HUDEP-2 (cell line): ENCODE measurements around the gene ING4.
A peak's percentile ranks its signal among the peaks of the same experiment; 100 is the strongest.

Source experiments
- DNase-seq, 76 experiments: peaks; one replicate each; lab custom pipeline; 2025; ENCODE audit not compliant: unreplicated experiment in 76 of 76; lab: John Stamatoyannopoulos, UW

Gene ING4

GRCh38 chr12:6640497-6640896 is 22.4 kb downstream of the ING4 start:
- no peak for DNase-seq

- peak in 19 of 76 experiments; percentile 4 to 50 (median 30) for DNase-seq
Observed at GRCh38 chr12:6639151-6639801, 23.6 kb downstream of the ING4 start.

DNA sequence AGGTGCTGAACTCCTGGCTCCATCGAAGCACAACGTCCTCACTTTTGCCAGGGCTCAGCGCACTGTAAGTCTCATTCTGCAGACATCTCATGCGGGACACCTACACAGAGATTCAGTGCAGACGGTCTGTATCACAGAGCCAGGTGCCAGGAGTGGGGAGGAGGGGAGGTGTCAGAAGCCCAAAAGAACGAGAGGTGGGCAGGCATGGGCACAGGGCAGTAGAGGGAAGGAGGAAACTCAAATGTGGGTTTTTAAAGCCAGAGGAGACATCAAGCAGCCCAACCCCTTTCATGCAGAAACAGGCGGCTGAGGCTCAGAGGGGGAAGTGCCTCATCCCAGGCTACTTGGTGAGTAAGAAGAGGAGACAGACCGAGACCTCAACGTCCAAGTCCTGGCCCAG is 24.6 kb downstream of the ING4 start:
- DNase-seq: peak in 1 of 76 experiments; percentile 20

DNA sequence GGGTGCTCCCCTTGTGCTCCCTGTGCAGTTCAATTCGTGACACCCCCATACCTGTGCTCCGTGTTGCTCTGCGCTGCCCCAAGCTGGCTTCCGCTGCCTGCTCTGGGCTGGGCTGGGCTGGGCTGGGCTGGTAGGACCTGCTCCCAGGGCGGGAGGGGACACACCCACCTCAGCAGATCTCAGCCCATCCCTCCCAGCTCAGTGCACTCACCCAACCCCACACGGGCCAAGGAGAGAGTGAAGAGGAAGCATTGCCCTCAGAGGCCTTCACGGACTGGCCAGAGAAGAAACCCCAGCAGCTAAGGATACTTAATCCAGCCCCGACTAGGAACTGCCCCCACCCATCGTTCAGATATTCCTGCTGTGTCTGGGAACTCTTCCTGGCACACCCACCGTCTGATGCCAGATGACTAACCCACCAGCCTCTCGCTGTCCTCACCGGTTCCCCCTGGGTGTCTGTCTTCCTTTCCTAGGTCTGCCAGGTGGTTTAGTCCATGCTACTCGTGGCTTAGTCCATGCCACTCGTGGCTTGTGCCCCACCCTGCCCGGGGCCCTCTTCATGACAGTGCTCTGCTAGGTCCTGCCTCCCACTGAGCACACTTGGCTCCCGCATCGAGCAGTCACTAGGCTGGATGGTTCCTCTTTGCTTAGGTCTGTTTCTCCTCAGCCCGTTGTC is 26.9 kb downstream of the ING4 start, which contains the start of gene LPAR5:
LPAR5 (minus strand) TSS at position 104 of the 676 bp plus-strand sequence. CDS start 14,711 bp downstream, outside the sequence.
- peak in 72 of 76 experiments; percentile 22 to 91 (median 78) for DNase-seq

DNA sequence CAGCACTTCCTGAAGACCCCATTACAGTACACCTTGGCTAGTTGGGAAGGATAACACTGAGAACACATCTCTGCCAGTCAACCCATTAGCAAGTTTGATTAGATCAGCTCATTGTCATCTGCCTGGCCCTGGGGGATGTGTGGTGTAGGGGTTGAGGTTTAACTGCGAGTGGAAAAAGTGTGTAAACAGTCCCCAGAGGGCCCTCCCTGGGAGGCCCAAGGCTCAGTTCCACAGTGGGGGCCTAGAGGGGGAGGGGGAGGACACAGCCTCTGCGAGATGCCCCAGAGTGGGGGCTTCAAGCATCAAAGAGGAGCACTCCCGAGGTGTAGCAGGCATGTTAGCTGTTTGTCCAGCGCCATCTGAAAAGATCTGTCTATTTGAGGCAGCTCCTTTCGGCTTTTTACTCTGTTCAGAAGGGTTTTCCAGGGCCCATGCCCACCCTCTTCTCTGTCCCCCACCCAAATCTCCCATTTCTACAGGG is 27.5 kb downstream of the ING4 start:
- peak in 59 of 76 experiments; percentile 13 to 86 (median 48) for DNase-seq

DNA sequence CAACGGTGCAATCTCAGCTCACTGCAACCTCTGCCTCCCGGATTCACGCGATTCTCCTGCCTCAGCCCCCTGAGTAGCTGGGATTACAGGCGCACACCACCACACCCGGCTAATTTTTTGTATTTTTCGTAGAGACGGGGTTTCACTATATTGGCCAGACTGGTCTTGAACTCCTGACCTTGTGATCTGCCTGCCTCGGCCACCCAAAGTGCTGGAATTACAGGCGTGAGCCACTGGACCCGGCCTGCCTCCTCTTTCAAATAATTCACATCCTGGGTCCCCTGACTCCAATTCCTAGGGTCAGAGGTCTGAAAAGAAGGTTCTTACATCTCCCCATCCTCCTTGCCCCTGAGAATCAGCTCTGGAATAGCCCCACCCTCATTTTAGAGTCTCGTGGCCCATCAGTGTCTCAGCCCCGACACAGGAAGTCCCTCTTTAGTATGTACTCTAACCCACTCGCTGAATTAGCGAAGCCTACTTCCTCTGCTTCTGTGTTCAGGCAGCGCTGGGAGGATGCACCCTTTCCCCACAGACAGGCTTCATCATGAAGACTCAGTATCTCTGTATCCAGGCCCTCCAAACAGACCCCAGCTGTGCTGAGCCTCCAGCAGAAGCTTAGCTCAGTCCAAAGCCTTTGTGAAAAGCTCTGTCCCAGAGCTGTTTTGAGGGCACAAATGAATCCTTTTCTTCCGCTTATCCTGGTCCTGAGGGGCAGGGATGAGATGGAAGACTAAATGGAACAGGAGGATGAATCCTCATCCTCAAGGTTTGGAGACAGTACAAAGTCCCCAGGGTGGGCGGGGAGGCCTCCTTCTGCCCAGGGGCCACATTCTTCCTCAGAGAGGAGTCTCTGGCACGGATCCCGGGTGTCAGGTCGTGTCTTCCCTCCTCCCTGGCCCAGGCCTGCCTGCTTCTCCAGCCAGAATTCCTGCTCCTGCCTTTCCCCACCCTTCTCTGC is 30.6 kb downstream of the ING4 start:
- peak in 1 of 76 experiments; percentile 6 for DNase-seq

- peak in 39 of 76 experiments; percentile 5 to 64 (median 34) for DNase-seq
Observed at GRCh38 chr12:6631549-6631961, 31.4 kb downstream of the ING4 start.

GRCh38 chr12:6630736-6631135 is 32.2 kb downstream of the ING4 start:
- no peak for DNase-seq

GRCh38 chr12:6627616-6628015 is 35.3 kb downstream of the ING4 start:
- DNase-seq: peak in 11 of 76 experiments; percentile 4 to 42 (median 19)

GRCh38 chr12:6626654-6627283 is 36.1 kb downstream of the ING4 start:
- peak in 5 of 76 experiments; percentile 5 to 43 (median 21) for DNase-seq

- DNase-seq: no peak
Observed at GRCh38 chr12:6620885-6621274, 42.0 kb downstream of the ING4 start.

GRCh38 chr12:6620137-6620884 is 42.6 kb downstream of the ING4 start:
- DNase-seq: no peak

GRCh38 chr12:6618483-6619225 is 44.3 kb downstream of the ING4 start:
- no peak for DNase-seq

- DNase-seq: no peak
Observed at GRCh38 chr12:6615802-6616201, 47.1 kb downstream of the ING4 start.

- no peak for DNase-seq
Observed at GRCh38 chr12:6614513-6615172, 48.3 kb downstream of the ING4 start.

DNA sequence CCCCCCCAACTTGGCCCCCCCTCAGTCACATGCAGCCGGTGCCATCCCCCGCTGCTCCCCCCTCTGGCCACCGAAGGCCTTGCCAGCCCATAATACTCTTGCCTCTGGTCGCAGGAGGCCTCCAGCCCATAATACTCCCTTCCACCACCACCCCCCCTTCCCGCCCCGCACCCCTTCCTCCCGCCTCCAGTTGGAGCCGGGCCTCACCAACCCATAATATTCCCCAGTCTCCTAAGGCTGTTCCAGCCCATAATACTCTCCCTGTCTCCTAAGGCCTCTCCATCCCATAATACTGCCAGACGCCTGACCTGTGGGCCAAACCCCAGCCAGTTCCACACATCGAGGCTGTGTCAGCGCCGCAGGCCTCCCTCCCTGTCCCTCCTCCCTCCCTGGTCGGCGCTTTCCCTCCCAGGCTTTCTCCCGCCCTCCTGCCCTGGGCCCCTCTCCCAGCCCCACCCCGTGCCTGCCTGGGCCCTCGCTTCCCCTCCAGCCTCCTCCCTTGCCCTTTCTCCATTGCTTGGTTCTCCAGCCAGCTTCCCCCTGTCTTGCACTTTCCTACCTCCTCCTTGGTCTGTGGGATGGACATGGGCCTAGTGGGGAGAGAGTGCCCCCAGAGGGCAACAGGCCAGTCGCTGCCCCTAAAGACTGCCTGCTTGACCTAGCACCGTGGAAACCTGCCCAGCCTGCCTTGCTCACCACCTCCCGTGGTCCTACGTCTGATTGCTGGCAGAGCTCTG is 49.0 kb downstream of the ING4 start:
- DNase-seq: peak in 75 of 76 experiments; percentile 33 to 97 (median 90)

GRCh38 chr12:6613015-6613775 is 49.7 kb downstream of the ING4 start:
- DNase-seq: peak in 74 of 76 experiments; percentile 28 to 94 (median 83)
